OCI-LY3 (cell line): ENCODE results near the gene TMEM176A.

ENCODE experiments used
- CTCF ChIP-seq: fragments of 200-600, 300-600 bp; sonication (generic); IDR thresholded peaks from 2 replicates; pipeline ENCODE4 v1.5.1; 2014; ENCODE audit warnings: antibody characterized with exemption, low read length, low read depth
- EZH2phosphoT487 ChIP-seq: fragments of 200-600 bp; shearing (Covaris generic); IDR thresholded peaks from 2 replicates; pipeline ENCODE4 v1.6.1; 2018; ENCODE audit warnings: antibody characterized with exemption, mixed run types, low read depth

- TF ChIP-seq CTCF (no peak), EZH2phosphoT487 (no peak)
These were observed 41.4 kb downstream of the TMEM176A start for GRCh38 chr7:150842018-150842417.
